CD4-positive, alpha-beta T cell treated with Interleukin-2 at 100 ng/mL for 4 hours (primary cell): Measurements from ENCODE around the gene OAF.

Source experiments
- DNase-seq: peaks from one replicate; pipeline ENCODE4 v3.0.0-alpha.2; 2020; ENCODE audit warnings: low spot score

OAF gene

DNA sequence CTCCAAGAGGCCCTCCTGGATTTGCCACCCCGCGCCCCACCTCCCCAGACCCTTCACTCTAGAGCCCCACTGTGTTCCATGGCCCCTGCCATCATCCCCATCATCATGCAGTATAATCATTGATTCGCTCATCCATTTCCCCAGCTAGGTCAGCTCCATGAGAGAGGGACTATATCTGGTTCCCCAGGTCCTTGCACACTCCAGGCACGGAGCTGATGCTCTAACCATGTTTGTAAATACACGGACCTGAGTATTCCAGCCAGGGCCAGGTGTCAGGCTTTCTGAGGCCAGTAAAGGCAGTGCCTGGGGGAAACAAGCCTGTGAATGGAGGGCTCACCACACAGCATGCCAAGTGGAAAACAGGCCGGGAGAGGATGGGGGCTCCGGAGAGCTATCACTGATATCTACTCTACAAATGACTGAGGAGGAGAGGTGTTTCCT lies 27.1 kb upstream of the OAF start:
- DNase-seq, result no peak

DNA sequence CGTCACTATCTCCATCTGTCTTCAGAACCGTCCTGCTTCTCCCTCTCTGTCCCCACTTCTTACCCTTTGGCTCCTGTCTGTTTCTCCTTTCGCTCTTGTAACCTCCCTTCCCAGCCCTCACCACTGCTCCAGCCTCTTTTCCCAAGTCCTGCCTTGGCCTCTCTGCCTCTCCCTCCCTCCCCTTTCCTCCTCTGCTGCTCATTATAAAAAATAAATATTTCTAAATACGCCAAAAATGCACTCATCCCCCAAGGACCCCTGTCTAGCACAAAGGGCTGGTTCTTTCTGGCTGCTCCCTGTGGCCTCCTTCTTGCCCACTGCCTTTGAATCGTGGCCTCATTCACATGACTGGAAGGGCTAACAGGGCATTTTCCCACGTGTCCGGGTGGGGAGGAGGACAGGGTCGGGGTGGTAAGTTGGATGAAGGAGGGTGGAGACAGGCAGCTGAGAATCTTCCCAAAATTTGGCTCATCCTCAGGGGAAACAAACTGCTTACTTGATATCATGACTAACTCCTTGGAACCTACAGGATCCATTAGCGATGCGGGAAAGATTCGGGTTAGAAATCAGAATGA lies 26.4 kb upstream of the OAF start:
- DNase-seq, result no peak

DNA sequence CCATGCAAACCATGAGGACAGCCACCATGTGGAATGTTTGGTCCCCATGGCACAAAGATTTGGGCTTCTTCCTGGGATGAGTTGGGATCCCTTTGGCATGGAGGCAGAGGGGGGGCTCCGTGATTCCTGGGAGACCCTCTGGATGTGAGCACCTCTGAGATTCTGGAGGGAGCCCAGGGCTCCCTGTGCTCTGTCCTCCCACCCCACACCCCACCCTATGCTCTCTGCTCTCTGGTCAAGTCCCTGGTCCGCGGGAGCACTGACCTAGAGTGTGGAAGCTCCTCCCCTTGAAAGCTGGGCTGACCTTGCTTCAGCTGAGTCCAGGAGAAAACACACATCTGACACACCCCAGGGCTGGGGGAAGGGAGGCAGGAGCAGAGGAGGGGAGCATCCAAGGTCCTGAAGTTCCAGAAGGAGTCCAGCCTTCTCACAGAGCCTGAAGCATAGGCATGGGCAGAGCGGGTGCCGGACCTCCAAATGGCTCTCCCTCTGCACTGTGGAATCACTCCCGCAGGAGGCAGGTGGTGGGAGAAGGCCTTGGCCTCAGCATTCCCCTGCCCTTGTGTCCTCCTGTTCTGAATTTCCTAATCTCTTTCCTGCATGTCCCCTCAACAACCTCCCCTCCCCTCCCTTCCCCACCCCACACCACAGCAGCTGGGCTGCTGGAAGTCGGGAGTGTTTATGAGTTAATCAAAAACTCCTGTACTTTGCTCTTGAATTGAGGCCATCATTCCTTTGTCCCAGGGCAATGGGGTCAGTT lies 25.7 kb upstream of the OAF start:
- no peak for DNase-seq

DNA sequence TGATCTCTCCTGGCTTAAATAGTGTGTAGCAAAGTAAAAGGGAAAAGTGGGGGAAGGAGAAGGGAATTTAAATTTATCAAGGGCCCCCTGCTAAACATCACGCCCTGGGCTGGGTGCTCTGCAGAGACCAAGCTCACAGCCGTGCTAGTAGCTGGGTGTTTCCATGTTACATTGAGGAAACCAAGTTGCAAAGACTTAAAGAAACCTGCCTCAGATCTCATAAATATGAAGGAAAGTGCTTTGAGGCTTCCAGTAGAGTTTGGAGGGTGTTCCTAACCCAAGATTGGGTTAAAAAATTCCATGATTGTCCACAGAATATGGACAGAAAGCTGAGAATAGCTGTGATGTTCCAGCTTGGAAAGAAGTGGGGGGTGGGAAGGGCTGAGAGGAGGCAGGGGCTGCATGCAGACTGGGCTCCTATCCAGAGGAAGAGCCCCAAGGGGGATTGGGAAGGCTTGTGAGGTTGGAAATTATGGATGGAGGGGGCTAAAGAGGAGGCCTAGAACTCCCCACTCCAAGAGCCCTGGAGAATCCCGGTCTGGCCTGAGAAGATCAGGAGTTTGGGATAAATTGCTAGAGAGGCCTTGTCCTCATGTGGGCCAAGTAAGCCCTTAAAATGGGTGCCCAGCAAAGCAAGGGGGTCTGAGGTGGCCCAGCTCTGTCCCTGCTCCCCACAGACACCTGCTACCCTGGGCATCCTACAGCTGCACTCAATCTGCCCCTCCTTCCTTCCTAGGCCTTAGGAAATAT lies 25.0 kb upstream of the OAF start:
- no peak for DNase-seq

DNA sequence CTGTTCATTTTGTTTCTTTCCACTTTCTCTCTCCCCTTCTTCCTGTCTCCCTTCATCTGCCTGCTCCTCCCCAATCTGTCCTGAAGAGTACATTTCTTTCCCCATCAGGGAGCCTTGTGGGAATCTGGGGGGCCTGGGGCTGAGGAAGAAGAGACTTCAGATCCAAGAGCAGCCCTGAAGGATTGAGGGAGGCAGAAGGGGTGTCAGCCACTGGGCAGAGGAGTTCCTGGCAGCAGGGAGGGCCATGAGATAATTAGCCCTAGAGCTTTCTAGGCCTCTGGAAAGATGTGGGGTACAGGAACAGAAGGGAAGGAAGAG lies 24.4 kb upstream of the OAF start:
- no peak for DNase-seq

DNA sequence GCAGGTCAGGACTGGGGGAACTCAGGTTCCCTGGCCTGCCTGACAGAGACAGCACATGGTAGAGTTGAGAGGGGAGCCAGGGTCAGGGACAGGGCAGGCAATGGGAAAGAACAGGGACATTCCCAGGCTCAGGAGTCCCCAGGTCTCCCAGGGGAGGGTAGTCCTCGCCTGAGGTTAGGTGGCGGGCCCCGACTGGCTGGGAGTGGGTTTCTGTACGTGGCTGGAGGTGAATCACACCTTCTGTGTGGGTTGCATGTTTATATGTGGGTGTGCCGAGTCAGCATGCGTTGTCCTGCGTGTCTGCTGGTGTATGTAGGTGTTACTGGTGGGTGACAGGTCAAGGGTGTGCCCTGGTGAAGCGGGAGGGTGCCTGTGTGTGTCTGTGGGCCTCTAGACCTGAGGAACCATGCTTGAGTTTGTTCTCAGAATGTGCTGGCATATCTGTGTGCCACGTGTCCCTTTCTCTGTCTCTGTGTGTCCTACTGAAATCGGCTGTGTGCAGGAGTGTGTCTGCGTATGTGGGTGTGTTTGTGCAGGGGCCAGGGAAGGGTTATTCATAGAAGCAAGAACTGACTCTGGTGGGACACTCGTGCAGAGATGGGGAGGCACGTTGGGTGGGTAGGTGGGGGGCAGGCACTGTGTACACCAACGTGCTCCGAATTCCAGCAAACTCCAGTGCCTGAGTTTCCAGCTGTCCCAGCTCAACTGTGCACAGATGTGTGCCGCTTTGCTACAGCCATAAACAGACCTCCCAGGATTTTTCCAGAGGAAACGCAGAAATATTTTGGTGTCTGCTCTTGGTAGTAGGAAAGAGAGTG lies 23.8 kb upstream of the OAF start:
- DNase-seq, result no peak

DNA sequence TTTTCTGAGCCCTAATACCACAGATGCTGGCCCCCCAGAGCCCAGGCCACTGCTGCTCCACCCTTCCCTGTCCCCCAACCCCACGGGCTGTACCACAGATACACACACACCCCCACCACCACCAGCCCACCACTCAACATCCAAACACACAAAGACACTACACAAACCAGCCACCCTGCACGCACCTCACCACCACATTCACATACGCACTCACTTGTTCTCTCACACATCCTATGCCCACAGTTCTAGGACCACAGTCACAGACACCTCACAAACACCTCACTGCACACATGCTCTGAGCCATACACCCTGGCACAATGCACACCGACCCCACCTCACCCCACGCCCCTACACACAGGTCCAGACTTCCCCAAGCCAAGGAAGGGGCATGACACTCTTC lies 22.5 kb upstream of the OAF start:
- no peak for DNase-seq

DNA sequence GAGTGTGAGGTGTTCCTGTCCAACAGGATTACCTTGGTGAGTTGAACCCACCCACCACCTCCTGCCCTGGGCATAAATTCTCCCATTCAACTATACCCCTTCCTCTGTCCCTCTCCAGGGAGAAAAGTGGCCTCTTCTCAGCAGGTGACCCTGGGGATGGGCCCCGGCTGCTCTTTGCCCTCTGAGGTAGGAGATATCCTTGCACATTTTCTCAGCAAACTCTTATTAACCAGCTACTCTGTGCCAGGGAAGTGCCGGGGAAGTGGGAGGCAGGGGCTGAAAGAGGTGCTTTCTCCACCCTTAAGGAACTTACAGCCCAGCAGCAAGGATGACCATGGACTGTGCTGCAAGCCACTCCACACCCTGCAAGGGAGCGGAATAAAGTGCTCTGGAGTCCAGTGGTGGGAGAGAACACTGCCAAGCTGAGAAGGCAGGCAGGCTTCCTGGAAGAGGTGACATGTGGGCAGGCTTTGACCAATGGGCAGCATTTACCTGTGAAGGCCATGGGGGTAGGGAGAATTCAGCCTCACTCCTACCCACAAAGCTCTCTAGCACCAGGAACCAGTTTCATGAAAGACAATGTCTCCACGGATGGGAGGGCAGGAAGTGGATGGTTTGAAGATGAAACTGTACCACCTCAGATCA lies 21.9 kb upstream of the OAF start:
- no peak for DNase-seq

DNA sequence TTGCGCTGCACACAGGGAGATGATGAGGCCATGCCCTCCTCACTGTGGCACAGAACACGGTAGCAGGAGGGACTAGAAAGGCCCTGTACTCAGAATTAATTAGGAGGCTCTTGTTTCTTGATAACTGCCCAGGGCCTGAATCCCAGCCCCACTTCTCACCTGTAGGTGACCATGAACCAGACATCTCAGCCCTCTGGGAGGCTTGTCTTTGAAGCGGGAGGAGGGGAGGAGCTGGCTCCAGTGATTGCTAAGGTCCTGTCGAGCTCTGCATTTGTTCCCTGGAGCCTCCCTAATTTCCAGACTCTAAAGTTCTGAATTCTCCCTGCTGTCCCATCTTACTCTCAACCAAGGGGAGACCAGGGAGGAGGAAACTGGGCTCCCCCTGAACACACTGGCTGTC lies 19.8 kb upstream of the OAF start:
- DNase-seq, result no peak

DNA sequence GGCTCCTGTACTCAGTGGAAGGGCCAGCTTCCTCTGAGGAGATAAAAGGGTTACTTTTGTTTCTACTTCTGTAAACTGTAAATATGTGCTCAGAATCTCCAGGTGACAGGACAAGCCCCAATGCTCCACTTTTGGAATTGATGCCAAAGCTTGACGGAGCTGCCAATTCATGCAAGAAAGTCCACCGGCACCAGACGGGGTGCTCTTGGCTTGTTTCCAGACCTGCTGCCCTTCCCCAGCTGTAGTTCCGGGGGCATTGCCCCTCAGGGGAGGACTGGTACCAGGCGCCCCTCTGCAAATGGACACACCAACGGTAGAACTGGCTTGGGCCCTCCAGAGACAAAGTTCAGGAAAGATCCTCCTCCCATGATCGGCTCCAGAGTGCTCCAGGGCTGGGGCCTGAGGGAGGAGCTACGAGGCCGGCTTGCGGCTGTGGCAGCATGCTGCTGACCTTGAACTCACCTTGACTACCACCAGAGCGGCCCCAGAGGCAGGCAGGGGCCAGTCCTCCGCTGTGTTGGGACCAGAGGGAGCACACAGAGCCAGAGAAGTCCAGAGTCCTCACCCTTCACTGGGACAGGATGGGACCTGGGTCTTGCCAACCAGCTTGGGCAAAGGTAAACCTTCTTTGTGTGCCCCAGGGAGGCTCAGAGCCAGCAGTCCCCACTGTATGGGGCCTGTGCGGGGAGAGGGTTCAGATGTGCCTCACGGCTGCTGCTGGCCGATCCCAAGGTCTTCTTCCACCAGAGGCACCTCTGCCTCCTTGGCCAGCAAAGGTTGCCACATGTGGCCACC lies 17.8 kb upstream of the OAF start:
- no peak for DNase-seq

DNA sequence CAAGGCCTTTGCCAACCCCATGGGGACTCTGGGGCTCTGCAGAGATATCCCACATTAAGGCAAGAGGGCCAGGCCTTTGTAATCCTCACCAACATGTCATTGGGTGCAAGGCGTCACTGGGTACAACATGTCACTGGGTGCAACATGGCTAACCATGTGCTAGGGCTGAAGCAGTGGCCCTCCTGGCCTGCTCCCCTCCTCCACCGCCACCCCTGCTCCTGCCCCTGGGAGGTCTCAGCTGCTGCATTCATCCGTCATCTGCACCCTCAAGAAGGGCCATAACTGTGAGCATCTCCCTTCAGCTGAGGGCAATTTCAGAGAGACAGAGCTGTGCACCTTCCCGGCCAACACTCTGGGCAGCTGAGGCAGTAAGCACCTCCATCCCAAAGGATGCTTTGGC lies 16.7 kb upstream of the OAF start:
- DNase-seq, result no peak

DNA sequence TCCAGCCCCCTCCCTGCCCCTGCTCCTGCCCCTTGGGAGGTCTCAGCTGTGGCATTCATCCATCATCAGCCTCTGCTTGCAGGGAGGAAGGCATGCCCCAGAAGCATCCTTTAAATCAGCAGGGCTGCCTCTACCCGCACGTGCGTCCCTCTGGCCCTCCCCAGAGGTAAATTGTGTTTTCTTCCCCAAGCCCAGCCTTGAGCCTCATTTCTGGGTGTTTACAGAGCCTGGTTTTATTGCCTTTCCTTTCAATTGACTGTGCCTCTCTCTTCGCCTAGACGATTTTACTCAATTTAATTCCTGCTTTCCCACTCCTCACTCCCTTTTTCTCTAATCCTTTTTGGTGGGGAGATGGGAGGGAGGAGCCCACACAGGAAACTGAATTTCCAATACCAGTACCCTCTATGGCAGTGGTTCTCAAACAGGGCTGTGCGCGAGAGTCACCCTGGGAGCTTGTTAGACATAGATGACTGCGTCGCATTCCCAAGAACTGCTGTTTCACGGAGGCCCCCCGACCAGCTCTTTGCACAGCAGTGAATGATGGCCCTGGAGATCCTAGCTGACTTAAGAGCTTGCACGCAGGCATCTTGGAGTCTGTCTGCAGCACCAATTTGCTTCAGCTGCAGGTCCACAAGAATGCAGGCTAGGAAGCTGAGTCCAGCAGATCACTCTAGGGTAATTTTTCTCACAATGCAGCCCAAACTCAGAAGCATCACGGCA lies 15.1 kb upstream of the OAF start:
- DNase-seq, result no peak

DNA sequence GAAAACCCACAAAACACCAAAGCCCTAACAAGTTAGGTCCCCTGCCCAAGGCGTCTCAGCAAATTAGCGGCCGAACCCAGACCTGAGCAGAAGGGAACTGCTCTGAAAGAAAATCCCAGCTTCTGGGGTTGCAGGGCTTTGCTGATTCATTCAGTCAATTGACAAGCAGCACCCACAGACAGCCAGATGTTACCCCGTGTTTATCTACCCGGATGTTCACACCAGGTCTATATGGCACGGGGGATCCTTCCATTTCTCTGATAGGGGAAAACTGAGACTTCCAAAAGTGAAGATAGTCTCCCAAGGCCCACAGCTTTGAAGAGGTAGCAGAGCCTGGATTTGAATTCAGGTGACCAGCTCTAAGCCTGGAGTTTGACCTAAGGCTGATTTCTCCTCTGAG lies 14.0 kb upstream of the OAF start:
- no peak for DNase-seq

DNA sequence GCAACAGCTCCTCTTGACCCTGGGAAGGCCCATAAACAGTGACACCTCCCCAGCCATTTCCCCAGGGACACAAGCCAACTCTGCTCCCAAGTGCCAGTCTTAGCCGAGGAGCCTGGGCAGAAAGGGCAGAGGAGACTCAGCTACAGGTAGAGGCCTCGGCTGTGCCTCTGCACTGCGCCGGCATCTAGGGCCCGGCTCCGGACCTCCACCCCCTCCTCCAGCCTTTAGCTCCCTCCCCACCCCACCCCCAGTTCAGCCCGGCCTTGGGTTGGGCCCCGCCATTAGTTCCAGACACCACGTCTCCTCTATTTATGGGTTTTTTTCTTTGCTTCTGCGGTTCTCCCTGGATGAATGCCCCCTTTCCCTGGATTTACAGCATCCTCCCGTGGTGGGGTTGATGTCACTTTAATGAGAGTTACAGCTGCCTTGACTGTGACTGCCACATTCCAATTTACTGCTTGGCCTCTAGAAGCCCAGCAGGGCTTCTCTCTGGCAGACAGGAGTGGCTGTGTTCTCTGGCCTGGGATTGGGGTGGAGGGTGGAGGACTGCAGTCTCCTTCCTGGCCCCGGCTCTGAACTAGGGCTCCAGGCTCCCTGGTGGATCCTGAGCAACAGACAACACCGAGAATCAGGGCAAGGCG lies 13.5 kb upstream of the OAF start:
- DNase-seq, result no peak

DNA sequence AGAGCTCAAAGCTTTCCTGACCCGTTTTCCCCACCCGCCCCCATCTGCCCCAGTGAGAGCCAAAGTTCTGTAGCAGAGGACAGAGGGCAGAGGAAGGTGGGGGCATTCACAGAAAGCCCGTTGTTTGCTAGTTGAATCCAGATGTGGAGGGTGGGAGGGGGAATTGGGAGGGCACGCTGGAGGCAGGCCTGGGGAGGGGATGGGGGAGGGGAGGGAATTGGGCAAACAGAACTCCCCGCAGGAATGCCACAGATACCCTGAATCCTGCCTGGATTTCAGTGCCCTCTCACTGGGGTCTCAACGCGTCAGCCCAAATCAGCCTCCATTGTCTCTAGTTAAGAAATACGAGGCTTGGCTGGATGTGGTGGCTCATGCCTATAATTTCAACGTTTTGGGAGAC lies 12.9 kb upstream of the OAF start:
- no peak for DNase-seq

DNA sequence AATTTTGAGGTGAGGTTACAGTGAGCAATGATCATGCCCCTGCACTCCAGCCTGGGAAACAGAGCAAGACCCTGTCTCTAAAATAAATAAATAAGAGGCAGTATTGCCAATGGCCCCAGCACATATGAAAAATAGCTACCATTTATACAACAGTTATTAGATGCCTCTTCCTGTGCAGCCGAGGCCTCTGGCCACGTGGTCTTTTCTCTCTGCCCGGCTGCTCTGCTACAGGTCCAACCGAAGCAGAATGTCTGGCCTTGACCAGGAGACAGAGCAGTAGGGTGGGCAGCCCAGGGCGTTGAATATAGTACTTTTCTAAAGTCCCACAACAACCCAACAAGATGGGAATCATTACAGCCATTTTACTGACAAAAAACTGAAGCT lies 12.4 kb upstream of the OAF start:
- DNase-seq, result no peak

DNA sequence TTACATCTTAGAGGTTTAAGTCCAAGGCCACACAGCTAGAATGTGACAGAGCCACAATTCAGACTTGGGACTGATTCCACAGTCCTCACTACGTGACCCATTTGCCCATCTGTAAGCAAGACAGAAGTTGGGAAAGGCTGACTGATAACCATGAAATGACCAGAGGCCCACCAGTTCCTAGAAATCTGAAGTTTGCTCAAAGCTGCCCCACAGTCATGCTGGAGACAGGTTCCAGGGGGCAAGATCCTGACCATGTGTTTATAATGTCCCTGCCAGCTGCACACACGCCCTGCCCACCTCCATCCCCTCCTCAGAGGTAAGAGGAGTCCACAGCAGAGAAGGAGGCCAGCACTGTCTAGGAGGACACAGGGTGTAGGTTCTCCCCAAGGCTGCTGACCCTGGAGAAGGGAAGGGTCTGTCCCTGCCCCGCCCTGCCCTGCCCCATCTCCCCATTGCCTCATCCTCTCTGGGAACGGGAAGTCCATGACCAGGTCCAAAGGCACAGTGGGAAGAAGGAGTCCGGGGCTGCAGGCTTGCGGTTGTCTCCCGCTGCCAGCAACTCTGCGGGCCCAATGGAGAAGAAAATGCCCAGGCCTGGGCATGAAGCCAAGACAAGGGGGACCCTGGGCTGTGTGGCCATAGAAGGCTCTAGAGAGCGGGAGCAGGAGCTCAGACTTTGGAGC lies 11.9 kb upstream of the OAF start:
- no peak for DNase-seq

DNA sequence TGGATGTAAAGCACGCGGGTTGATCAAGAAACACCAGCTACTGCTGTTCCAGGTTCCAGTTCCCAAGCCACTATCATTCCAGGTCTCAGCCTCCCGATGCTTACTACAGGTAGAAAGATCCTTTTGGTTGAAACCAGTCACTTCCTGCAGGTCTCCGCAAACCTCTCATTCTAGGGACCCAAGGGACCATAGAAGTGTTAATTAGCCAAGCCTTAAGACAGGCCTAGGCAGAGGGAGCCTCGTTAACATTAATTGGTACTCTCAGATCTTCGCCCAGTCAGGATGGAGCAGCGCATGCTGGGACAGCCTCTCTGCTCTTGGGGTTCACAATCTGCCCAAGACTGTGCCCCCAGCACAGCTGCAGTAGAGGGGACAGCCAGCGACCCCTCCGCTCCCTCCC lies 11.2 kb upstream of the OAF start:
- DNase-seq, result no peak

DNA sequence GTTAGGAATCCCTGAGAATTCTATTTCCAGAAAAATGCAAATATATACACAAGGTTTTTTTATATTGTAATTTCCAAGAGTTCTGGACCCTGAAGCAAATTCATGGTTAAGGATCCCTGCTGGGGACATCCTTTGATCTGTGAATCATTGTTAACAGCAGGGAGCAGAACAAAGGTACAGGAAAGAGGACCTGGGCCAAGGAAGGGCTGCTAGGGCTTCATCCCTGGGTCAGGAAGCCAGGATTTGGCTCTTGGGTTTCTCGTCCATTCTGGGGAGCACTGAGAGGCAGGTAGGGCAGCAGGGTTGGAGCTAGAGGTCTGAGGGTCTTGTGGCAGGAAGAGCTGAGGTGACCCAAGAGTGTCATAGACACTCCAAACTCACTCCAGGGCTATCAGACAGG lies 10.2 kb upstream of the OAF start:
- no peak for DNase-seq

DNA sequence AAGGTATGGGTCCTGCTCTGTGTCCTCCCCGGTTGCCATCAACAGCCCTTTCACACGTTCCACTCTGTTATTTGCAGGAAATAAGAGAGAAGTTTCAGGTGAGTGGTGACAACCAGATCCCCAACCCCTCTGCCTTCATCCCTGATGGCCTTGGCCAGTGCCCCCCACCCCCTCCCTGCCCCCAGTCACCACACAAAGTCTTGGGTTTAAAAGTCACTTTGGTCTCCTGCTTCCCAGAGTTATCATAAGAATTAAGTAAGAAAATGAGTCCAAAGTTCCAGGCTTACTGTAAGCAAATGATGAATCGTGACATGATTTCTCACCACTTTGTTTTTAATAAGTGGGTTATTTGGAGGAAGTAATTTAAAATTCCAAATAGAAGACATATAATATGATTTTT lies 9.2 kb upstream of the OAF start:
- DNase-seq, result no peak
